PC-9 (cell line): ENCODE results near the gene PTDSS2. TPM values are rescaled to one million over a fixed set of nuclear protein-coding genes. Genes with fewer than 3 reads are reported as not detected.

ENCODE experiments used
- BruUV-seq: library from RNA; stranded (reverse); fragments of 400-500 nt; replicated peaks from 2 replicates; lab custom pipeline; 2021; lab: Mats Ljungman, UMichigan
- CTCF ChIA-PET: fragments of 300-600 bp; sonication (Branson Sonifier 250); formaldehyde crosslinking; loops from one replicate; lab custom pipeline; 2022; ENCODE audit warnings: antibody characterized with exemption; lab: Charles Lee
- POLR2A ChIA-PET: fragments of 300-600 bp; sonication (Branson Sonifier 250); formaldehyde crosslinking; loops from one replicate; lab custom pipeline; 2022; ENCODE audit warnings: antibody characterized with exemption; ENCODE audit not compliant: unreplicated experiment; lab: Charles Lee
- DNase-seq, 2 experiments: peaks; one replicate each; pipeline versions ENCODE4 v3.0.0 to v3.0.0-alpha.2; 2015 to 2022; ENCODE audit warnings: mixed read lengths in 1 of 2
- H2AFZ ChIP-seq: fragments of 200-600 bp; sonication (generic); 2 replicates; pipeline ENCODE4 v1.8.1; 2017; ENCODE audit warnings: antibody characterized with exemption
- H3F3A ChIP-seq: fragments of 200-600 bp; sonication (generic); 2 replicates; pipeline ENCODE4 v1.8.1; 2017; ENCODE audit warnings: antibody characterized with exemption, mild to moderate bottlenecking, low read depth; ENCODE audit not compliant: insufficient read depth
- H3K27ac ChIP-seq: fragments of 200-600 bp; sonication (generic); 2 replicates; pipeline ENCODE4 v1.6.1; 2016; ENCODE audit warnings: mixed run types
- H3K27me3 ChIP-seq: fragments of 200-600 bp; sonication (generic); 2 replicates; pipeline ENCODE4 v1.6.1; 2016; ENCODE audit warnings: low read depth, mixed run types; ENCODE audit not compliant: insufficient read depth
- H3K36me3 ChIP-seq: fragments of 200-600 bp; sonication (generic); 2 replicates; pipeline ENCODE4 v1.6.1; 2016; ENCODE audit warnings: low read depth, mixed run types
- H3K4me1 ChIP-seq: fragments of 200-600 bp; sonication (generic); replicated peaks from 2 replicates; pipeline ENCODE4 v1.6.1; 2016; ENCODE audit warnings: mixed run types; ENCODE audit not compliant: insufficient read depth
- H3K4me2 ChIP-seq: fragments of 200-600 bp; sonication (generic); 2 replicates; pipeline ENCODE4 v1.6.1; 2017; ENCODE audit warnings: mixed run types
- H3K4me3 ChIP-seq: fragments of 200-600 bp; sonication (generic); 2 replicates; pipeline ENCODE4 v1.6.1; 2016; ENCODE audit warnings: mixed run types
- H3K79me2 ChIP-seq: fragments of 200-600 bp; sonication (generic); 2 replicates; pipeline ENCODE4 v1.6.1; 2017; ENCODE audit warnings: low read depth, mixed run types
- H3K9me2 ChIP-seq: fragments of 200-600 bp; sonication (generic); 2 replicates; pipeline ENCODE4 v1.8.1; 2017; ENCODE audit warnings: mild to moderate bottlenecking; ENCODE audit not compliant: insufficient read depth
- H3K9me3 ChIP-seq: fragments of 200-600 bp; sonication (generic); 2 replicates; pipeline ENCODE4 v1.8.1; 2016; ENCODE audit warnings: low read depth; ENCODE audit not compliant: insufficient read depth
- H4K20me1 ChIP-seq: fragments of 200-600 bp; sonication (generic); 2 replicates; pipeline ENCODE4 v1.8.1; 2017; ENCODE audit not compliant: insufficient read depth
- CTCF ChIP-seq: fragments of 200-600 bp; sonication (generic); conservative IDR thresholded peaks from 2 replicates; pipeline ENCODE4 v1.6.1; 2017; ENCODE audit warnings: mixed run types, antibody characterized with exemption, mild to moderate bottlenecking, moderate library complexity
- EZH2 ChIP-seq: fragments of 200-600 bp; sonication (generic); IDR thresholded peaks from 2 replicates; pipeline ENCODE4 v1.8.0; 2017; ENCODE audit warnings: antibody characterized with exemption, low read depth
- intact Hi-C: fragments of 100-400 bp; cut with micrococcal nuclease; formaldehyde crosslinking; loops from one replicate; pipeline ENCODE4 v1.10.0; 2022; ENCODE audit not compliant: unreplicated experiment
- total RNA-seq: library from RNA; stranded (reverse); gene quantifications from 2 replicates; pipeline ENCODE4 v1.2.3, GENCODE V29; 2021

Gene PTDSS2
- total RNA-seq, 1 experiment from 2014 or later = 32.5 TPM

GRCh38 chr11:455566-456147 is 5.6 kb downstream of the PTDSS2 start:
- no peaks in the 10 kb centered on the region for H3K36me3 ChIP-seq
- DNase-seq = no peak
- H2AFZ ChIP-seq = no peak overlapping the region
- no peaks in the 10 kb centered on the region for H3K9me2 ChIP-seq
- H3K4me1 ChIP-seq = no peaks in the 10 kb centered on the region
- ChIA-PET POLR2A (no interaction called here), CTCF (no interaction called here)
- no peaks in the 10 kb centered on the region for H3K9me3 ChIP-seq
- no TSS peak for BruUV-seq
- no peaks in the 10 kb centered on the region for H3K27me3 ChIP-seq
- no peaks in the 10 kb centered on the region for H3F3A ChIP-seq
- intact Hi-C loops = no loop called here
- H3K27ac ChIP-seq = no peak overlapping the region
- no peak overlapping the region for H3K4me2 ChIP-seq
- H3K4me3 ChIP-seq = no peak overlapping the region
- peaks cover 13% of the 10 kb centered on the region for H3K79me2 ChIP-seq
- H4K20me1 ChIP-seq = no peaks in the 10 kb centered on the region
- TF ChIP-seq EZH2 = no peak
- TF ChIP-seq CTCF = no peak

GRCh38 chr11:456533-456932 is 6.5 kb downstream of the PTDSS2 start:
- TF ChIP-seq EZH2 (no peak), CTCF (no peak)
- Histone ChIP-seq H3K4me3 (no peak overlapping the region), H3K4me2 (no peak overlapping the region), H3K27ac (no peak overlapping the region), H3K4me1 (no peaks in the 10 kb centered on the region), H3K36me3 (no peaks in the 10 kb centered on the region), H3K27me3 (no peaks in the 10 kb centered on the region), H3F3A (no peaks in the 10 kb centered on the region), H2AFZ (no peak overlapping the region), H3K9me2 (no peaks in the 10 kb centered on the region), H3K9me3 (no peaks in the 10 kb centered on the region), H3K79me2 (peaks cover 4% of the 10 kb centered on the region; the same call in 1 of the 2 replicates), H4K20me1 (no peaks in the 10 kb centered on the region)
- BruUV-seq = no TSS peak
- ChIA-PET CTCF (no interaction called here), POLR2A (no interaction called here)
- DNase-seq = no peak
- intact Hi-C loops = no loop called here

GRCh38 chr11:457111-457760 is 7.2 kb downstream of the PTDSS2 start:
- TF ChIP-seq CTCF = no peak
- no peak for TF ChIP-seq EZH2
- H3K79me2 ChIP-seq = no peaks in the 10 kb centered on the region
- H3K27me3 ChIP-seq = no peaks in the 10 kb centered on the region
- H2AFZ ChIP-seq = no peak overlapping the region
- intact Hi-C loops = no loop called here
- H4K20me1 ChIP-seq = no peaks in the 10 kb centered on the region
- no peak for DNase-seq
- ChIA-PET CTCF (no interaction called here), POLR2A (no interaction called here)
- H3K27ac ChIP-seq = no peak overlapping the region
- no peaks in the 10 kb centered on the region for H3K9me2 ChIP-seq
- H3K4me2 ChIP-seq = no peak overlapping the region
- no peak overlapping the region for H3K4me3 ChIP-seq
- H3K4me1 ChIP-seq = no peaks in the 10 kb centered on the region
- H3K9me3 ChIP-seq = no peaks in the 10 kb centered on the region
- no TSS peak for BruUV-seq
- H3F3A ChIP-seq = no peaks in the 10 kb centered on the region
- H3K36me3 ChIP-seq = no peaks in the 10 kb centered on the region
